Jurkat, Clone E6-1 (cell line): Measurements from ENCODE around the gene CPT2.
A peak's percentile ranks its signal among the peaks of the same experiment; 100 is the strongest.

Experiments
- DNase-seq: peaks from one replicate; pipeline ENCODE4 v3.0.0-alpha.2; 2011; ENCODE audit warnings: low read depth, low spot score
- H3K4me3 ChIP-seq: 2 replicates; pipeline ENCODE4 v1.5.1; 2011; ENCODE audit warnings: mild to moderate bottlenecking, low read length, control low read depth, moderate library complexity

Gene CPT2

DNA sequence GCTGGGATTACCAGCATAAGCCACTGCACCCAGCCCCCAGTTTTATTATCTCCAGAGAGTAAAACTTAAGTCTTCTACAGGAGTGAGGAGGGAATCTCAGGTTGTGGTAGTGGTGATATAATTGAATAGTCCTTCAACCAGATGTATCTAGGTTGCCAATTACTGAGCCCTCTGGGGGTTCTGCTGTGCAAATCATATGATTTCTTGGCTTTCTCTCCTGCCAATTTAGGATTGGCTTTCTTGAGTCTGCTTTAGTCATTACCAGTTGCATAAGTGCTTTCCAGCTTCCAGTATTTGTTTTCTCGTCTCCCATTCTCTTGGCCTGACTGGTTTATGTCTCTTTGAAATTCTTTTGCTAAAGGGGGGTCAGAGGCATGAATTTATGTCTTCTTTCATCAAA is 11.1 kb downstream of the CPT2 start:
- DNase-seq: no peak
- H3K4me3 ChIP-seq: no peak overlapping the region

DNA sequence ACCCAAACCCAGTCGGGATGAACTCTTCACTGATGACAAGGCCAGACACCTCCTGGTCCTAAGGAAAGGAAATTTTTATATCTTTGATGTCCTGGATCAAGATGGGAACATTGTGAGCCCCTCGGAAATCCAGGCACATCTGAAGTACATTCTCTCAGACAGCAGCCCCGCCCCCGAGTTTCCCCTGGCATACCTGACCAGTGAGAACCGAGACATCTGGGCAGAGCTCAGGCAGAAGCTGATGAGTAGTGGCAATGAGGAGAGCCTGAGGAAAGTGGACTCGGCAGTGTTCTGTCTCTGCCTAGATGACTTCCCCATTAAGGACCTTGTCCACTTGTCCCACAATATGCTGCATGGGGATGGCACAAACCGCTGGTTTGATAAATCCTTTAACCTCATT is 13.7 kb downstream of the CPT2 start:
- no peak for DNase-seq
- no peak overlapping the region for H3K4me3 ChIP-seq

DNA sequence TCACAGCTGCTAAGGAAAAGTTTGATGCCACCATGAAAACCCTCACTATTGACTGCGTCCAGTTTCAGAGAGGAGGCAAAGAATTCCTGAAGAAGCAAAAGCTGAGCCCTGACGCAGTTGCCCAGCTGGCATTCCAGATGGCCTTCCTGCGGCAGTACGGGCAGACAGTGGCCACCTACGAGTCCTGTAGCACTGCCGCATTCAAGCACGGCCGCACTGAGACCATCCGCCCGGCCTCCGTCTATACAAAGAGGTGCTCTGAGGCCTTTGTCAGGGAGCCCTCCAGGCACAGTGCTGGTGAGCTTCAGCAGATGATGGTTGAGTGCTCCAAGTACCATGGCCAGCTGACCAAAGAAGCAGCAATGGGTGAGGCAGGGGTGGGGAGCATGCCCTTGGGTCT is 14.3 kb downstream of the CPT2 start:
- no peak for DNase-seq
- H3K4me3 ChIP-seq: no peak overlapping the region

DNA sequence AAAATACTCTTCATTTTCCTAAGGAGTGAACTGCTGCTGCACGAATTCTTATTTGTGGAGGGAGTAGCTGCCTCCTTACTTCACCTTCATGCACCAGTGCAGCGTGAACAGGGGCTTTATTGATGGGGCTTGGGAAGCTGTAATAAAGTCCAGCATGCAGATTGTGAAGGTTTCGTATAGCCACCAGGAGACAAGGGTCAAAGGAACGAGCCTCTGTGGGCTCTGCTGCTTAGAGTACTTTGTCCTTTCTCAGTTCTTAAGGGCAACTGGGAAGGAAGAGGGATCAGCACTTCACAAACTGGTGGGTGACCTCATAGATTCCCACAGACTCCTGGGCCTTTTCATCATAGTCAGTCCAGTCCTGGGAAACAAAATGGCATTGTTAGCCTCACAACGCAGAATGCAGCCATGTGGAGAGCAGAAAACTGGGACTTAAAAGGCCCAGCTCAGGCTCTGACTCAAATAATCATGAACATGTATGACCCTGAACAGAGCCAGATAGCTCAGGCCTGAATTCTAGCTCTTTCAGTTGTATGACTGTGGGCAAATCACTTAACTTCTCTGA is 17.8 kb downstream of the CPT2 start:
- no peak for DNase-seq
- no peak overlapping the region for H3K4me3 ChIP-seq

DNA sequence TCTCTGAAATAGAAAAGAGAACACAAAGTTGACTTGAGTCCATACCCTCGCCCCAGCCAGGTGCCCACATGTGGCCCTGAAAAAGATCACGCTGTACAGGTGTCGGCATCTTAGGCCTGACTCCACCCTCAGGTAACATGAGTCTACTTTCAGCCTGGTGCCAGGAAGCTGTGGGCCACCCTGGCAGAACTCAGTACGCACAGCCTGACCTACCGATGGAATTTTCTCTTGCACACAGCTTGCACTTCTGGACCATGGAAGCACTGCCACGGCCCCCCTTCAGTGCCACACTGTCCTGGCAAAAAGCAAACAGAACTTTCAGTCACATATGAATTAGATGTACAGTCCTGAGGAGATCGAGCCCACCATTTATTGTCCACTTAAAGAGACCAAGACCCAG is 21.6 kb downstream of the CPT2 start:
- no peak for DNase-seq
- no peak overlapping the region for H3K4me3 ChIP-seq

DNA sequence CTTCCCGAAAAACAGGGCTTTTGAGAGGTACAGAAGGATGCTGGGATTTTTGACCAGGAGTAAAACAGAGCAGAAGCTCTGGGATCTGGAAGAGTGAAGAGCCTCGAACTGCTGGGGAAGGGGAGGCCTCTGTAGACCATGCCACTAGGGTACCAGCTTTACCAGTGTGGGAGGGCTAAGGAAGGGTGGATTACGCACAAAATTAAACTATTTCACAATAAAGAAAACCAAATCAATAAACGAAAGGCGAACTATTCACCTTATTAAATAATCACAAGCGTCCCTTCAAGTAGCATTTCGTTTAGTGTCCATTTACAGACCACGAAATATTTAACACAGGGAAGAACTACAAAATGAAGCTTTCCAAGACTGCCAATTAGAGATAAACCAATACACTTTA is 23.1 kb downstream of the CPT2 start:
- DNase-seq: no peak
- H3K4me3 ChIP-seq: peak overlapping the region; percentile 88

DNA sequence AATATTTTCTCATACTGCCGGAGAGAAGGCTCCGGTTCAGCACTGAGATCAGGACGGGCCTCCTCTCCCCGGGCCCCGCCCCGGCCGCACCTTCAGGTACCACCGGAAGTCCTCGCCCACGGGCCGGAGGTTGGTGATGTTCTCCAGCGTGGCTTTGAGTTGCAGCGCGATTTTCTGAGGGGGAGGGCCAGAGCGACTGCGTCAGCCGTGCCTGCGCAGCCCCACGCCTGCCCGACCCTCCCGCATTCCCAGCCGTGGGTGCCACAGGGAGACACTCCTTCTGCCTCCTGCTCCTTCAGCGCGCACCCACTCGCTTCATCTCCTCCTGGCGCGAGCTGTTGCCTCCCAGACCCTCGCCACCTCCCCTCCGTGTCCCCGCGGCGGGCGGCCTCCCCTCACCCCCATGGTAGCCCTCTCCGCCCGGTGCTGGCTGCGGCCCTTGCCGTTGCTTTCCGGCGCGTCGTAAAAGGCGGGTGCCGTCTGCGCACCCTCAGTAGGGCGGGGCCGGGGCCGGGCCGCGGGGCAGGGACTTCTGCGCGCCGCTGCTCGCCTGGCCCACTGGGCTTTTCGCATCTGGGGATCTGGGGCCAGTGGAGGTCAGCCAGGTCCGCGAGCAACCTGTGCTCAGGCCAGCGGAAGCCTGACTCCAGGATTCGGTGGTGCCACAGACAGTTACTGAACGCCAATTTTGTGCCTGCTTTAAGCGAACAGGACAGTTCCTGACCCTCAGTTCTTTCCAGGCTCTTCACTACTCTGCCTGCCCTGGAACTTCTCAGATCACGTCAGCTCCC is 23.7 kb downstream of the CPT2 start, which contains the start of gene CZIB:
Gene CZIB, minus strand, starts transcription at position 464 of the 791 bp plus-strand sequence. Its CDS starts 59 bp downstream, at position 405.
- H3K4me3 ChIP-seq: peak within 1 kb of the TSS; percentile 88
- DNase-seq: peak; percentile 86

DNA sequence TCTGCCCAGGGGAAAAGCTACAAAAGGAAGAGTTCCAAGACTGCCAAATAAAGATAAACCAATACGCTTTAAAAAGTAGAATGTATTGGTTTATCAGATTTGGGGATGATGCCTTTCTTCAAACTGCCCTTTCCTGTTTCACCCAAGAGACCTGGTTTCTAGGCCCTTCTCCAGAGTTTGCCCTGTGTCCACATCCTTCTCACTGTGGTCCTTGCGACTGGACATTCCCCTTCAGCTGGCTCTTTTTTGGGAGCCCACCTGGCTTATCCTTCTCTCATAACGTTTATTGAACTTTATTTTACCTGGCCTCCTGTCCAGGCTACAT is 24.3 kb downstream of the CPT2 start:
- DNase-seq: no peak
- peak overlapping the region; percentile 88 for H3K4me3 ChIP-seq

DNA sequence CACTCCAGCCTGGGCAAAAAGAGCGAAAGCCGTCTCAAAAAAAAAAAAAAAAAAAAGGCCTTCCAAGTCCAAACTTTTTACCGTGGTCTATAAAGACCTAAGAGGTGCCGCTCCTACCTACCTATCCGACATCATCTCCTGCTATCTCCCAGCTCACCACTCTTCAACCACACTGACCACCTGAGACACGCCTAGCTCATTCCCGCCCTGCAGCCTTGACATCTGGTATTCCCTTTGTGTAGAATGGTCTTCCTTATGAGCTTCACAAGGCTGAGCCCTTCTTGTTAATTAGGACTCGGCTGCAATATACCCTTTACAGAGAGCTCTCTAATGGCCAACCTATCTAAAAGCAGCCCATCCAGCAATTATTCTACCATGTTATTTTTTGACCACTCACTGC is 41.0 kb downstream of the CPT2 start:
- peak overlapping the region; percentile 96 for H3K4me3 ChIP-seq
- no peak for DNase-seq

DNA sequence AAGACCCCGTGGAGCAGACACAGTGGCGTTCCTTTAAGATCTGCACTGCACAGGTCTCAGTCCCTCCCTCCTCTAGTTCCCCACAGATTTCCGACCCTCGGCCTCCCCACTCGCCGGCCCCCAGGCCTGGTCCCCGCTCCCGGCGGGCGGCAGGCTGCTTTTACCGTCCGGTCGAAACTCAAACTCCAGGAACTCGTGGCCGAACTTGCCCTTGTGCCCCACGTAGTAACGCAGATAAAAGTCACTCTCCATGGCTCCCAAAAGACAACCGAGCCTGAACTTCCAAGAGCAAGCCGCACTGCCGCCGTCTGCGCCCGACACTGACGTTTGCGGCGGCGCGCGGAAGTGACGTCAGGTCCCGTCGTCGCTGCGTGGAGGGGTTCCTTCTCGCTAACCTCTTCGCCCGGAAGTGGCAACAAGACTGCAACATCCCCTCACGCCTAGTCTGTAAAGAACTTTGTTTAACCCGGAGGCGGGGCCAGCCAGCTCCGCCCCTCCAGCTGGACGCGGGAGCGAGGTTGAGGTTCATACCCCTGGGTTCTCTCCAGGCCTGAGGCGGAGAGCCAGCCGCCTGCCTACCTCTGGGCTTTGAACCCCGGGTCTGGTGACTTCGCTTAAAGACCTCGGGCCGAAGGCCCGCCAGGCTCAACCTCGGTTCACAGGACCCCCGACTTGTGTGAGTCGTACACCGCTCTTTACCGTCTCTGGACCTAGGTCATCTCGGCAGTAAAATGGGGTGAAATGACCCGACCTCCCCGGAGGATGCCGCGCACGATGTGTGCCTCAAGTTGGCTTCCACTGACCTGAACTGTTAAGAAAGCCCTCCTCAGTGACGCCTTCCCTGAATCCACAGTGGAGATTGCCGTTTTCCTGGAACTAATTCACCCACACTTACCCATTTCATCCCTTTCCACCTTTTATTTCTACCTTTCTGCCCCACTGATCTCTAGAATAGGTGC is 41.9 kb downstream of the CPT2 start, which contains the start of gene MAGOH:
Gene MAGOH, minus strand, starts transcription at position 322 of the 959 bp plus-strand sequence. Its CDS starts 70 bp downstream, at position 252.
- DNase-seq: peak; percentile 92
- peak within 1 kb of the TSS; percentile 96 for H3K4me3 ChIP-seq

DNA sequence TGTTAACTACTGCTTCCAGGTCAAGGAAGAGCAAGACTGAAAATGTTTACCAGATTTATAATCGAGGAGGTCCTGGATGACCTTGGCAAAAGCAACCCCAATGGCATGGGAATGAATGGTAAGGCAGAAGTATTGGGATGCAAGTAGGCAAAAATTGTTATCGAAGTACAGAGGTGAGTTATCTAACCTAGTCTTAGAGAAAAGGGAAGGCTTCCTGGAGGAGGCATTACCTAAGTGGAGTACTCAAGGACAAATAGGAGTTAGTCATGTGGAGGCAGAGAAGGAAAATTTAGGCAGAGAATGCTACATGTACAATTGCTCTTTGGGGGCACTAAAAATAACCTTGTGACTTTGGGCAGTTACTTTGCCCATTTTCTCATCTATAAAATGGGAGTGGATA is 45.2 kb downstream of the CPT2 start:
- H3K4me3 ChIP-seq: no peak overlapping the region
- no peak for DNase-seq

DNA sequence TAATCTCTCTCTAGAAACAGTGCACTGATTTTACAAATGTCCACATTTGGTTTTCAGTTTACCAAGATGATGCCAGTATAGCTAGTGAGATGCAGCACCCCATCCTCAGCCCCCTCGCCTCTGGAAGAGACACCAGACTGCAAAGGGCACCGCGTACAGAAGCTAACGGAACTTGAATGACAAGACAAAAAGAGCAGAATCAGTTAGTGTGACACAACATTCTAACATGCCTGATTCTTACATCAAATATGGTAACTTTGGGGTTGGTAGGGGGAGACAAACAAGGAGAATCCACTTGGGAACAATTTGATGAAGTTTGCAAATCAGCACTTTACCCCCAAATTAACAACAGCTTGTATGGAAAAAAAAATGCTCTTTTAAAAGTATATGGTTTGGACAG is 45.8 kb downstream of the CPT2 start:
- DNase-seq: no peak
- H3K4me3 ChIP-seq: no peak overlapping the region

DNA sequence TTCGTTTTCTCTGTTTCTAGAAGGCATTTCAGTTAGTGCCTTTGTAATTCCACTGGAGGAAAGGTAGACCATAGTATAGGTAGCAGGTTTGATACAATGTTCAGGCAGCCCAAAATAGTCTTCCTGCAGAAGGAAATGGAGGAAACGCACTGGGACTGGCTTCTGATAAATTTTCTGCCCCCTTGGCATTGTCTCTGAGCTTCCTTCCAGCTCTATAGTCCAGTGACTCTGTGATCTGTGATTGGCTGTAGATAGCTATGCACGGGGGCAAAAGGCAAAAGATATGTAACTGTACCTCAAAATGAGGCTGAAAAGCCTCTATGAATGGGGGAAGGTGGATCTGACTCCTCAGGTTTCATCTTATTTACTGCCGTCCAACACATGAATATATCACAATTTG is 47.5 kb downstream of the CPT2 start:
- no peak for DNase-seq
- H3K4me3 ChIP-seq: no peak overlapping the region

DNA sequence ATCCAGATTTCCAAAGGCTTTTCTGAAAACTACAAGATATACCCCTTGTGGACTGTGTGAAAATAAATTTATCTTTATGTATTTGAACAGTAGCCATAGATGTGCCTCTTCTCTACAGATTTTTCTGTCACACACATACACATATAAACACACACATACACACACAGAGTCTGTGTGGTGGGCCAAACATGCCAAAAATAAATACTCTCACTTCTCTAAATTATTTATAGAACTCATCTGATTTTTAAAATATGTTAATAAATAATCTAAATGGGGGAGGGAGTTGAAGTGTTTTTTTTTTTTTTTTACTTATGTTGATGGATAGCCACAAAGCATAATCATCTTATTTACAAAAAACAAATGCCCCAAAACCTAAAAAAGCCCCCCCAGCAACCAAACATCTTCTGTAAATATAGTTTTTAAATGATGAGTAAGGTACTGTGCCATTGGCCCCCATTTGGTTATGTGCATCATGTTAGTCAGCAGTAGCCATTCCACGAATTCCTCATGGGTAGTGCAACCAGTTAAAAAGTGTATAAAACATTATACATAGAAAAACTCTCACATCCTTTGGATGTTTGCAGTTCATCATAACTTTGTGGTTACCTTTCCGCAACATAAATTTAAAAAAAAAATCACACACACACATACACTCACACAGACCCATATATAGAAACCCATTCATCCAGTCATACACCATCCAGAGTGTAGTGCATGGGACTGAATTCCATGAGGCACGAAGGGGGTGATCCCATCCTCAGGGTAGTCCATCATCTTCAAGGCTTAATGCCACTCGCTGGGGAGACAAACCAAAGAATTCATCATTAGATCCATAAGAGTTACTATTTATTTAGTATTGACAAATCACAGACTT is 49.9 kb downstream of the CPT2 start:
- H3K4me3 ChIP-seq: no peak overlapping the region
- DNase-seq: no peak

DNA sequence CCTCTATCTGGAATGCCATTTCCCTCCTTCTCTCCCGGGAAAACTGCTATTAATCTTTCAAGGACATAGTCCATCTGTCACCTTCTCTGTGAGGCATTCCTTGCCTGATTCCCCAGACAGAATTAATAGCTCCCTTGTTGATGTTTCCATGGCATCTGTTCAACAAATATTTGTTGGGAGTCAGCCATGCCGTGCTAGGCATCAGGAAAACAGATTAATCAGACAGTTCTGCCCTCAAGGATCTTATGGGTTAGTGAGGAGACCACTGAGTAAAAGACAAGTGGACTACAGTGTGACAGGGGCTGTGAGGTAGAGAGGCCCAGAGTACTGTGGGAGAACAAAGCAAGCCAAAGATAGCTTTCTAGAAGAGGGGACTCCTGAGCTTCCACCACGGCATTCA is 53.1 kb downstream of the CPT2 start:
- DNase-seq: no peak

DNA sequence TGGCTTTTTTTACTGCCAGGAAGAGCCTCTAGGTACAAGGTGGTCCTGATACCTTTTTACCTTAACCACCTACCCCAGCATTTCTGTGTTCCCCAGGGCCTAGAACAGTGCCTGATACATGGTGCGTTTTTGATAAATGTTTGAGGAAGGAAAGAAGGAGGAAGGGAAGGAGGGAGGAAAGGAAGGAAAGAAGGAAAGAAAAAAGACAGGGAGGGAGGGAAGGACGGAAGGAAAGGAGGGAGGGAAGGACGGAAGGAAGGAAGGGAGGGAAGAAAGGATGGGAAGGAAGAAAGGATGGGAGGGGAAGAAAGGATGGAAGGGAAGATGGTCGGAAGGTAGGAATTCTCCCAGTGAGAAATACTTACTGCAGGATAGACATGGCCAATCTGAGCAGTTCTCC is 53.7 kb downstream of the CPT2 start:
- DNase-seq: no peak
- no peak overlapping the region for H3K4me3 ChIP-seq

More for the DNA sequence above, 53.1 kb downstream of the CPT2 start:
- no peak overlapping the region for H3K4me3 ChIP-seq

DNA sequence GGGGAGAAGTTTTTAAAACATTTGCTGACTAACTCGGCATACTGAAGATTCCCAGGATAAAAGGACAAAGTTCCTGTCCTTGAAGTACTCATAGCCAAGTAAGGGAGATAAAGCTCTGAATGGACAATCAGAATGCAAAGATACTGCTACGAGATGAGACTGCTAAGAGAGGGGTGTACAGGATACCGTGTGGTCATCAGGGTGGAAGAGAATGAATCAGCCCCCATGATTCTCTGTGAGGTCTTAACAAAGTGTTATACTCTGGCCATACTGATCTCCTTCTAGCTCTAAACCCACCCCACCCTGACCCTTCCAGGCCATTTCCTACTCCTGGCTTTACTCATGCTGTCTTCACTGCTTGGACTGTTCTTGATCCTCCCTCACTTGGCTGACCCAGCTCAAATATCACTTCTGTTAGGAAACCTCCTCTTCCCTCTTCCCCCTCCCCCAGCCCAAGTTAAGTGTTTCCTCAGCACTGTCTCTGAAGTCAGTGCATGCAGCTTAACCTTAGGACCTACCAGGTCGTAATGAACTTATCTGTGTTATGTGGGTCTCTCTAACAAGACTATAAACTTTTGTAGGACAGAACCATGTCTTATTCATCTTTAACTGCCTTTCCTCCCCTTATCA is 57.5 kb downstream of the CPT2 start:
- no peak for DNase-seq
- no peak overlapping the region for H3K4me3 ChIP-seq

DNA sequence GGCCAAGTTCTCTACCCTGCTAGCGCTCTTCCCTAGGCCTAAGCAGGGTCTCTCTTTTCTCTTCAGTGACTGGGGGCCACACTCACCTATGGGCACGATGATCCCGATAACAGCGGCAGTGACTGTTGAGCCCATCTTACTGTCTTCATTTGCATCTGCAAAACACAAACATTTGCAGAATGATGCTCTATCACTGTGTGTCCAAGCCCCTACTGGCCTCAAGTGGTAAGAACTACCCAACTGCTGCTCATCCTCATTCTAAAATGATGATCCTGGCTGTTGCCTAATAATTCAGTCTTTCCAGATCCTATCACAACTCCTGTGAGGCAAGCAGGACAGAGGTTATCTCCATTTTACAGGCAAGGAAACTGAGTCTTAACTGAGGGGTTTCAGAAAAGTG is 58.4 kb downstream of the CPT2 start:
- no peak overlapping the region for H3K4me3 ChIP-seq
- no peak for DNase-seq
